Iris pigment epithelial cell (primary cell): ENCODE results near the gene TCF7L2.
A peak's percentile ranks its signal among the peaks of the same experiment; 100 is the strongest.

Source experiments
- DNase-seq: peaks from one replicate; pipeline ENCODE4 v3.0.0-alpha.2; 2011; ENCODE audit warnings: low read depth

TCF7L2 gene

DNA sequence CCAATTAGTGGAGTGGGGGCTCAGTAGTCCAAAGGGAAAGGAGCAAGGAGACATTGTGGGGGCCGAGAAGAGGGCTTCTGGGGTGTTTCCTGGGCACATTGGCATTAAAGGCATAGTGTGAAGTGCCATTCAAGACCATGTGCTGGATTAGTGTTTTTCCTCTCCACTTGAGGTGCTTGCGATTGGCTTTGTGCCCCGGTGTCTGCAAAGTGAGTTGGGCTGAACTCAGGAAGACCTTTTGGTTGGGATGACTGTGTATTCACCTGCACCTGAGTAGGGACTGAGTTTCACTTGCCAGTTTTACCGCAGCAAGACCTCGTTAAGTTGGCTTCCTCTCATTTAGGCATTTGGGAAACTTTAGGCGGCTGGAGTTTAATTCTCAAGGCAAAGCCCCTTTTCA is 73.0 kb downstream of the TCF7L2 start:
- no peak for DNase-seq

DNA sequence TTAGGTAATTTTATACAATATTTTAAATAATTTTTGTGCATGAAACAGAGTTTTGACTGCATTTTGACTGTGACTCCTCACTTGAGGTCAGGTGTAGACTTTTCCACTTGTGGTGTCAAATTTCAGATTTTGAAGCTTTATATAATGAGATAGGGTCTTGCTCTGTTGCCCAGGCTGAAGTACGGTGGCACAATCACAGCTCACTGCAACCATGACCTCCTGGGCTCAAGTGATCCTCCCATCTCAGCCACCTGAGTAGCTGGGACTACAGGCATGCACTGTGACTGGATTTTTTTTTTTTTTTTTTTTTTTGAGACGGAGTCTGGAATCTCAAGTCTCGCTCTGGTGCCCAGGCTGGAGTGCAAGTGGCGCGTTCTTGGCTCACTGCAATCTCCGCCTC is 74.9 kb downstream of the TCF7L2 start:
- DNase-seq: no peak

DNA sequence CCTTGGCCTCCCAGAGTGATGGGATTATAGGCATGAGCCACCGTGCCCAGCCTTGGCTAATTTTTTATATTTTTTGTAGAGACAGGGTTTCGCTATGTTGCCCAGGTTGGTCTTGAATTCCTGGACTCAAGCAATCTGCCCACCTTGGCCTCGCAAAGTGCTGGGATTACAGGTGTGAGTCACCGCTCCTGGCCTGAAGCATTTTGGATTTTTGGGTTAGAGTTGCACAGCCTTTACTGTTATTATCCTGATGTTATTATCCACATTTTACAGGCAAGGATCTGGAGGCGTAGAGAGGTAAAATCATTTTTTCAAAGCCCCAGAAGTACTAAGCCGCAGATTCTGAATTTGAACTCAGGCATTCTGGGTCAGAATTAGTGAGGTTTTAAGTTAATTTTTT is 75.4 kb downstream of the TCF7L2 start:
- DNase-seq: no peak

DNA sequence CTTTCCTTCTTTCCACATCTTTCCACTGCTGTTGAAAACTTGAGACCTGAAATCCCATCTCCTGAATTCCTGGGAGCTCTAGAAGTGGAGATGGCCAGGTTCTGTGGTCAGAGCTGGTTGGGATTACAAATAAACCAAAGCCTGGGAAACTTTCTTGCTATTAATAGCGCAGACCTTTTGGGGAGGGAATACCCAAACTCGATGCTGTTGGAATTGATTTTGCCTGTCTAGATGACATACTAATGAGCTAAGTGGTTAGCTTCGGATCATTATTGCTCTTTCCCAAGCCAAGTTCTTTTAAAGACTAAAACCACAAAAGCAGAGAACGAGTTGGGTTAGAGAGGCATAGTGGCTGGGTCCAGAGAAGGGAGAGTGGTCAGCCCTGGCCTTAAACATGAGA is 76.6 kb downstream of the TCF7L2 start:
- DNase-seq: no peak

DNA sequence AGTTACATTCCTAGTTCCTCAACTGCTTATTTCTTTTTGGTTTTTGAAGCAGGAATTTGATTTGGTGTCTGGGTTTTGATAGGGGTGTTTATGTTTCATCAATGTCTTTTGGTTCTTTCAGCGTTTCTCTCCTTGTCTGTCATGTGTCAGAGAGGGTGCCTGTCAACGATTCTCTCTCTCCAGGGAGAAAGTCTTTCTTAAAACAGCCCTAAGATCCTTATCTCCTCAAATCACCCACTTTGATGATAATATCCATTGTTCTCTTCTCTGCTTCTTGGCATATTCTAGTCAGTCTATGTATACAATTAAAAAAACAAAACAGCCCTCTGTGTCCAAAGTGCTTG is 77.2 kb downstream of the TCF7L2 start:
- no peak for DNase-seq

DNA sequence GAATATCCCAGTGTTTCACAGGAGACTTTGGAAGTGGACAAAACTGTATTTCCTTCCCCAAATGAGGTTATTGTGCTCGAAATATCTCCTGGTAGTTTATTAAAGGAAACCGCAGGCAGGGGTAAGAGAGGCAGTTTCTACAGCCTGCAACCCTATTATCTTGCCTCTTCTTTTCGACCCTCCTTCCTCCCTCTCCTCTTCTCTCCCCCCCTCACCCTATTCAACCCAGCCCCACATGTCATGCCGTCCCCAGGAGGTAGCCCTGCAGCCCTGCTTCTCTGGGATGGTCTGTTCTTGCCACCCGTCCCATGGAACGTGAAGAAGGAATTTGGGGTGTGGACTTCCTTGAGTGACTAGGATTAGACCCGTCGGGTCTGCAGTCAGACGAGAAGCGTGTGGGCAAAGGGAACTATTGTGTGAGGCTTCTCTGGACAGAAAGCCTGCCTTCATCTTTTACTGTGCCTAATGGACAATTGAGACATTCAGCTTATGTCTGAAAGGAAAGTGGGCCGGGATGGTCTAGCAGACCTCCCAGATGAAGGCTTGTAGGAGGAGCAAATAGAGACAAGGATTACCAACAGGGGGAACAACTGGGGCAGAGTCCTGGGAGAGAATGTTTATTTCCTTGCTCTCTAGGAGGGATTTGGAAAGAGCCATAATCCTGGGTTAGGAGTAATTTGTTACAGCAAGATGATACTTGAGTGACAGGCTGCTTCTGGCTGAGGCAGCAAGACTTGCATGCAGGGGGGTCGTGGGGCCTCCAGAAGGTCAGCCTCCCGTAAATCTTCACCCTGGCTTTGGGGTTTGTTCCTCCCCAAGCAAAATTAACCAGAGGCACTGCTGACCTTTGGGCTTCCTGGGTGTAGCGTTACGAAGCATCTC is 77.8 kb downstream of the TCF7L2 start:
- peak; percentile 37 for DNase-seq

DNA sequence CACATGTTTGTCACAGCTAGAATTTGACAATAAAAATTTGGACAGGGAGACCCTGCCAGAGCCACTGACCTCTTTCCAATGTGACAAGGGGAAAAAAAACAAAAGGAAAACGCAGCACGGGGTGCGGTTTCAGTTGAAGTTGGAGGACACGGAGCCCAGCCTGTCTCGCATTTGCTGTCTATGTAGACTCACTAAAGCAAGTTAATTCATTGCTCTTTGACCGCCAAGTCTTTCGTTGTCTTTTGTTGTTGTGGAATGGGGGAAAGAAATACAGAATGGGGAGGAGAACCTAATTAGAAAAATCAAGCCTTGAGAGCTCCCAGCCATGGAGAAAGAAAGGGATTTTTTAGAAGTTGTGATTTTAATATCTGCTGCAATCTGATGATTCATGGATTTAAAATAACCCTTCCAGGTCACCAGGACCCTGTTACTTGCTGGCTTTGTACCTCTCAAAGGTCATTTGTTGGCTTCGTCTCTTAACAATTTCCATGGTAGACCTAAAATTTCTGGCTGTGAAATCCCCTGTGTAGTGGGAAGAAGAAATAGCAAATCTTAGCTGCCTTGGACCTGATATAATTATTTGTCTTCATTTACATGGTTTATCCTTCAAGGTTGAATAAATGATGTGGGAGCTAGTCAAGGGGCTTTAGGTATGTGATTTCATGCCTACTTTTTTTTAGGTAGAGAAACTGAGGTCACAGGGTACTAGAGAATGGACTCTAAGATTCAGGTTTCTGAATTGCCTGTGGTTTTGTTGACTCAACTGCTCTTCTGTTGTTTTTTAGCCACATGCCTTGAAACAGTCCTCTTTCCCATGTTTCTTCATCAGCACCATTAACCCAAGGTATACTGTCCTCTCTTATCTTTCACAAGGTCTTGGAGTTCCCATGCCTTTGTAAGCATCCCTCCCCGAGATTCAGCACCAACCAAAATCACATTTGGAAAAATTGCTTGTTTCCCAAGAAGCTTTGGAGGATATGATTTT is 78.7 kb downstream of the TCF7L2 start:
- DNase-seq: no peak

DNA sequence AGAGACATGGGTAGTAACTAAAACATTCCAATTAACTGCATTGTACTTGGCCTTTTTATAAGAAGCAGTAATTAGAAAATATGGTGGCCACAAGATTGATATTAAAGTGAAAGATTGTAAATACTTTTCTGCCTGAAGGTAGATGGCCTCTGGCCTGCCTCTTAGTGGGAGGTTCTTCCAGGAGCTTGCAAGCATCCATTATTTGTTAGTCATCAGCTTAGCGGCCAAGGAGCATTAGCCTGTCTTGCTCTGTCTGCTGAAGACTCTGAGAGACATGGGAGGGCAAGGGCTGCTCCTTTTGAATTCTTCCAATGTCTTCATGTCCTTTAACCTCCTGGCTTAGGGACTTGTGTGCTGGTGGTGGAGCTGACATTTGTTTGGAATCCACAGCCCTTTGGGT is 80.4 kb downstream of the TCF7L2 start:
- DNase-seq: peak; percentile 85

DNA sequence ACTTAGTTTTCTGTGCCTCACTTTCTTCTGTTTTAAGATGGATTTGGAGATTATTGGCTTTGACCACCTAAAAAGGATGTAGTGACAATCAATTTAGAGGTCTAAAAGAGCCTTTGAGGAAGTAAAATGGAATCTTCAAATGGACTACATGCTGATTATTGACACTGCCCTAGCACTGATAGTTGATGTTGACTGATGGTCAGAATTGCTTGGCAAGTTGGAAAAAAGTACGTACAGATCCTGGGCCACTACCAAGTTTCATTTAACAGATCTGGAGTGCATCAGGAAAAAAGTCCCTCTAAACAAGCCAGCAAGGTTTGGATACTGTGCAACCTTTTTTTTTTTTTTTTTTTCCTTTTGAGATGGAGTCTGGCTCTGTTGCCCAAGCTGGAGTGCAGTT is 81.1 kb downstream of the TCF7L2 start:
- DNase-seq: no peak

DNA sequence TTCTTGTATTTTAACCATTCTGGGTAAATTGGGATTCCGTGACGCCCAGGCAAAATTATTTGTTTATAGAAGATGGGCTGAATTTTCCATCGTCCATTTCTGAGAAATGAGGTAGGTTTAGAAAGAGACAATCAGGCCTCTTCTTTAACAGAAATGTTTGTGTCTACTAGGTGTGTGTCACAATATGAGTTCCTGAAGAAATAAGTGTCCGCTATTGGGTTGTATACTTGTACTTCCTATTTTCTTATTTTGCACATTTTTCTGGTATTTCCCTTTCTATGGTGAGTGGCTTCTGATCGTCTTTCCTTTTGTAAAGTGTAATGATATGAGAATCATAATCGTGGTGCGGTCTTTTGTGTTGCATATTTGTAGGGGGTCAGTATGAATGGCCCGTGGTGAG is 83.9 kb downstream of the TCF7L2 start:
- no peak for DNase-seq

DNA sequence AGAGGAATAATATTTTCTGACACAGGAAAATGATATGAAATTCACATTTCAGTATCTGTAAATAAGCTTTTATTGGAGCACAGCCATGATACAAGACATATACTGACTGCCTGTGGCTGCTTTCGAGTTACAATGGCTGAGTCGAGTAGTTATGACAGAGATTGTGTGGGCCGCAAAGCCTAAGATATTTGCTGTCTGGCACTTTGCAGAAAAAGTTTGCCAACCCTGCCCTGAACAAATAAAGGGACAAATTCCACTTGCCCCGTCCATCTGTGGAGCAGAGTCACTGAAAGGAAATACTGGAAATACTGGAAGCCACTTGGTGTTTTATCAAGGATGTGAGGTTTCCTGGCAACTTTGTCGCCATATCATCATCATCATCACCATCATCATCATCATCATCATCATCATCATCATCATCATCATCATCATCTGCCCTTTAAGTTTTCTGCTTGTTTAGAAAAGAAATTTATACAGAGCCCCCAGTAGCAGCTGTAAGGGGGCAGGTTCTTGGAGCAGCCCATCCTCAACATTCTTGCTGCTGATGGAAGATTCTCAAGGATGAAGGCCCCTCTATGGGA is 85.8 kb downstream of the TCF7L2 start:
- no peak for DNase-seq

DNA sequence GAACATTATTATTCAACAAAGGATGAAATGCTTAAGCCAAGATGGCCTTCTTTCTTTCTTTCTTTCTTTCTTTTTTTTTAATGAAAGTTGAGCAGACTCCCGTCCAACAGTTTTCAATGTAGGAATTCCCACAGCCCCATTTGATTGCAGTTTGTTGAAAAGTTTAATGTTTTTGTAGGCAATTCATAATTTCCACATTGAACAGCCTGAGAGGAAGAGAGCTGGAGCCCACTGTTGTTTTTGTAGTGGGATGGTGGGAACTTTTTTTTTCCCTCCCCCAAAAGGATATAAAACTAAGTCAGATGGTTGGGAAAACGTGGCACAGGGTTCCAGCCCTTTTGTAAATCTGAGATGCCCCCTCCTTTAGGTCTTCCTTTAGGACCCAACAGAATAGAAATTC is 86.6 kb downstream of the TCF7L2 start:
- DNase-seq: no peak

DNA sequence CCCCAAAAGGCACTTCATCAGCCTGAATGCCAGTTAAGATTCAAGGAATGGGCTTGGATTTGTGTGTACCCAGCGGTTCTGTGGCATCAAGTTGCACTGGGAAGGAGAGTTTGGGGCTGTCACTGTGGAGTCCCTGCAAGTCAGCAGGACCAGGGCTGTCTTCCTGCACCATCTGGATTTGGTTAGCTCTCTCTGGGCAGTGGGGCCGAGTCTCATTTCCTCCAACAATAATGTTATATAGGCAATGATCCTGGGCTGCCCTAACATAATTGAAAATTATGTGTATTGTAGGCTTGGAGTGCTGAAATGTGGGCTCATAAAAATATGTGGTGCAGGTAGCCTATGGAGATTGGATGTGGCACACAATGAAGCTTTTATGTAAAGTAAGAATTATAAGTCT is 87.2 kb downstream of the TCF7L2 start:
- DNase-seq: no peak

DNA sequence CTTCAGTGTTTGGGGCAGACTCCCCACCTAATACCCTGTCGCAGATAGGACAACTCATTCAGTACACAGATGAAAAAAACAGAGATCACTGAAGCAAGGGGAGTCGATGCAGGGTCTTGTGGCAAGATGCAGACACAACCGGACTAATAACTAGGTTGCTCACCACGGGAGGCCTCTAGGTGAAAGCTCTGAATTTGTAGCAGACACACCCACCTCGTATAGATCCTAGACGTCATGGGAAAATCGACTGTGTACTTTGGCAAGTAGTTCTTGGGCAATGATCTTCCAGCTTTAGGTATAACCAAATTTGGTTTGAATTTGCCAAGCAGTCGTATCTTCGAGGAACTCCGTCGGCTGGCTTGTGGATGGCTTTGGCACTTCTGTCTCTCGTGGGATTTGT is 88.1 kb downstream of the TCF7L2 start:
- DNase-seq: no peak

DNA sequence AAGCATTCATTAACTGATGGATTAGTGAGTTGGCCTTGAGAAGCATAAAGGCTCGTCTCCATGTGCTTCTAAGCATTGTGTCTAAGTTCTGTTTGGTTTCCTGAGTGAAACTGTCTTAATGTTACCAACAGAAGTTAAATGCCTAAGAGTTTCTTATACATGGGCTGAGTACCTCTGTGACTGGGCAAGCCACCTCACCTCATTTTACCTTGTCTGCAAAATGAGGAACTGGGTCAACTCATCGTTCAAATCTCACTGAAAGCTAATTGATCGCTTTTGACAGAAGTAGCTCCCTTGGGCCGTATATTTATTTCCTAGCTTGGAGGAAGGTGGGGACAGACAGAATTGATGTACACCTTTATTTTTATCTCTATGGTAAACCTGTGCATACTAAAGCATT is 88.9 kb downstream of the TCF7L2 start:
- no peak for DNase-seq

DNA sequence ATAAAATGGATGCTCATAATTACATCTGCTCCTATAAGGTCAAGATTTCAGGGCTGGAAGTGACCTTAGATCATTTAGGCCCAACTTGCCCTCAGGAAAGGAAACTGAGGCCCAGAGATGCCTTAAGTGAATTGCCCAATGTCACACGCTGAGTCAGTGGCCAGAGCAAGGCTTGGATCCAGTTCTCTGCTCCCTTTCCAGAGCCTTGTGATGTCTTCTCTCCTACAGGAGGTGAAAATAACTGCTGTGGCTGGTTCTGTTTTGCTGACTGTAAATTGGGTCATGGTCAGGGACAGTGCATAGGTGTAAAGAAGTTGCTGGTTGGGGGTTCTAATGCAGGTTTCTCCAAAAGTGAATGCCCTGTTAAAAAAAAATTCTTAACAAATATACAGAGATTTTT is 91.3 kb downstream of the TCF7L2 start:
- DNase-seq: no peak

DNA sequence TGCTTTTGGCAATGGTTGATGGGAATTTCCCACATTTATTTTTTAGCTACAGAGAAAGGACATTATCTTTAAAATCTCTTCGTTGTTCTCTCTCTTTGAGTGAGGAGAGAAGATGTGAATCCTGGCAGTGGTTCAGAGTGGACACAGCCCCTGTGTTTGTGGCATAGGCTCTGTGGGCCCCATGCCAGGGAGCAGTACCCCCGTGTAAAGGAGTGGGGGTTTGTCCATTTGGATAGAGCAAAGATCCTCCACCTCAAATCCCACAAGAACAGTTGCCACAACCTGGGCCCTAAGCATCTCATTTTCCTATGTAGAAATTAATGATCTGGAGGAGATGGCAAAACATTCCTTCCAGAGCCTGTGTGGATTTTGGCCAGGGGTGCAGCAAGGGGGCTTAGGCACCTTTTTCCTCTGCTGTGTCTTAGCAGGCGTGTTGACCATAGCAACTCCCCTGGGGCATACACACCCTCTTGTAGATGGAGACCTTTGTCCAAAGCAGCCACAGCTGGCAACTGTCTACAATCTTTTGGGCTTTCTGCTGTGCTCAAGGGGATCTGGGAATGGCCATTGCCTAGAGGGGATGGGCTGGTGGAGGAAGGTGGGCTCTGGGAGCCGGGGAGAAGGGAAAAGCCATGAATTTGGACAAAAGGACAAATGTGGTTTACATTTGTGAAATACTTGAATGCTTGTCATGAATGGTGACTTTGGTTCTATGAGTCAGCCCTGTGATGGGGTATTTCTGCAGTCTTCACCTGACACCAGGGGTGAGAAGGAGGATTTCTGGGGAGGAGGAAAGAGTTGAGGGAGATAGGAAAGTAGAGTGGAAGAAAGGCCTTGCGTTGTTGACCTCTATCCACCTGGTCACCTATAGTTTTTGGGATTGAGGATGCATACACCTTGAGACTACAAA is 92.0 kb downstream of the TCF7L2 start:
- DNase-seq: no peak

DNA sequence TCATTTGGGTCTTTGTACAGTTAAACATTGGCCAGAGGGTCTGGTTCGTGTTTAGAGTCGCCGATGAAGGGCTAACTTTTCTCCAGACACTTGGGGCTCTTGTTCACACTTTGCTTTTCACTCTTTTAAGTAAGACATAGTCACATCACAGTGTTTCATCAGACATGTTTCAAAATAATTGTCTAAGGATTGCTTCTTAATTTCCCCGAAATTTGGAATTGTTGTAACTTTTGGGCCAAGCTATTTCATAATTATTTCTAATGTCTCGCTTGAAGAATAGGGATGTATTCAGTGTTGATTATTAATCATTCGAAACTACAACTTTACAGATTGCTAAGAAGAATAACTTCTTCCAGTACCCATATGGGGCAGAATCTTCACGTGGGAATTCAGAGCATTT is 92.8 kb downstream of the TCF7L2 start:
- no peak for DNase-seq

DNA sequence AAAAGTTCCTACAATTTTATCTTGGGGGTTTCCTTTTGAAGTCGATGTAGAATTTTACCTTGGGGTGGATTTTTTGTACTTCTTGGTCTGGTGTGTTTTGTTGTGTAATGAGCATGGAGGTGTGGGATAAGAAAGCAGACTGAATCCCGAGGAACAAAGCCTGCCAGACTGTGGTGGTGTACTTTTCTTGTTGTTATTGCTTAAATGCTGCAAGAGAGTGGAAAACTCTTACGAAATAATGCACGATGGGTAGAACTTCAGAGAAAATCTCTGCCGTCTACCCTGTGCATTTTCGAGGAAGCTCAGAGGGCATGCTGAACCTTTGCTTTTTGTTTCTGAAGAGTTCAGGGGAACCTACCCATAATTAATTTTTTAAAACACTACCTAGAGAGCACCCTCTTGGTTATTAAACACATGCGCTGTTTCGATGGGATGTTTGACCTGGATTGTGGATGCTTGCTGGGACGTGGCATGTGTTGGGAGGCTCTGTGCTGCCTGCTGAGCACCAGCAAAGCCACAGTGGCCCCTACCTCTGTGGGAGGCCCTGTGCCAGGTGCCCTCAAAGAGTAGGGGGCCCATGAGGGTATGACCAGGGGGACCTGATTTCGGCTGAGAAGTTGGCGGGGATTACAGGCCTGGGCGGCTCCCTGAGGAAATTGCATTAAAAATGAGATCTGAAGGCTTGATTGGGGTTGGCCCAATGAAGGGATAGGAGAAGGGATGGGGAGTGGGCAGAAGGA is 94.1 kb downstream of the TCF7L2 start:
- no peak for DNase-seq

DNA sequence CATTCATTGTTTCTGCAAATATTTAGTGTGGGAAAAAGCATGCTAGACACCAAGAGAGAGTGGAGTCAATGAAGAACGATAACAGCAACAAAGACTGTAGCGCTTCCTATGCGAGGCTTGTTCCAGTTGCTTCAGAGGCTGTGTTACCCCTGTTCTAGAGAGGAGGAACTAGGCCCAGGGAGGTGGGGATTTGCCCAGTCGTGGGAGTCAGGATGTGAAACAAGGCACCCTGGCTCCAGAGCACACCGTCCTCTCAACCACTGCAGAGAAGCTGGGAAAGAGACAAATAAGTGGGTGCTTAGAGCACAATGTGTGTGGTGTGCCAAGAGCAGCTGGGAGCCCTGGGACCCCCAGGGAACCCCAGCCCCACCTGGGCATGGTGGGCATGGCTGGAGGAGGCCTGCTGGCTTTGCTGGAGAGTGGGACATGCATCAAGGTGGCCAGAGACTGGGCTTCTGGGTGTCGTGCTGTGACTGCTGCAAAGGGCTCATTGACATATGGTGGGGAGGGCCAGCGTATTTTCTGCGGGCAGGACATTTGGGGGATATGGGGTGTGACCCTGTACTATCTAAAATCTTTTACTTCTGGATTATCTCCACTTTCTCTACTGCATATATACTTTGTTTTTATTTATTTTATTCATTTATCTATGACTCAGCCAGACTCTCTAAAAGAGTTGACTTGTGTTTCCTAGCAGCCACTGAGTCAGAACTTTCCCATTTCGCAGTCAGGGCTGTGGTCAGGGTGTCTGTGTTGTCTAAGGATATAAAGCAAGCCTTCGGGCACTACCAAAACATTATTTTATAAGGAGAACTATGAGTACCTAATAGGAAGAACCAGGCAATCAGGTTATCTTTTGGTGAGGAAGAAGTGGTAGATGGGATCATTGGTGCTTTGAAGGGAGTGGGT is 95.4 kb downstream of the TCF7L2 start:
- peak; percentile 96 for DNase-seq
